Rectal smooth muscle tissue (tissue), 1 donor: Measurements from ENCODE around the gene UBA3.

ENCODE experiments used
- H3K27ac ChIP-seq: one replicate; pipeline ENCODE4 v1.7.0; 2013; ENCODE audit warnings: low read depth, low read length, inconsistent platforms
- H3K27me3 ChIP-seq: one replicate; pipeline ENCODE4 v1.7.0; 2013; ENCODE audit warnings: low read length; ENCODE audit not compliant: control insufficient read depth, insufficient read depth
- H3K36me3 ChIP-seq: one replicate; pipeline ENCODE4 v1.7.0; 2013; ENCODE audit warnings: low read length; ENCODE audit not compliant: control insufficient read depth, insufficient read depth
- H3K4me1 ChIP-seq: one replicate; pipeline ENCODE4 v1.7.0; 2013; ENCODE audit warnings: low read length; ENCODE audit not compliant: control insufficient read depth, insufficient read depth
- H3K4me3 ChIP-seq: one replicate; pipeline ENCODE4 v1.7.0; 2013; ENCODE audit warnings: low read length
- H3K9ac ChIP-seq: one replicate; pipeline ENCODE4 v1.7.0; 2013; ENCODE audit warnings: low read length

Gene UBA3

GRCh38 chr3:69095636-69096035 lies 15.5 kb upstream of the UBA3 start:
- H3K4me3 ChIP-seq = no peak overlapping the region
- no peaks in the 10 kb centered on the region for H3K27me3 ChIP-seq
- peaks cover 15% of the 10 kb centered on the region for H3K4me1 ChIP-seq
- no peak overlapping the region for H3K9ac ChIP-seq
- H3K27ac ChIP-seq = no peak overlapping the region
- peaks cover 3% of the 10 kb centered on the region for H3K36me3 ChIP-seq

- Histone ChIP-seq H3K4me3 (no peak overlapping the region), H3K9ac (no peak overlapping the region), H3K4me1 (peaks cover 19% of the 10 kb centered on the region), H3K36me3 (no peaks in the 10 kb centered on the region), H3K27me3 (no peaks in the 10 kb centered on the region), H3K27ac (peak overlapping the region; percentile 52)
These were observed 14.5 kb upstream of the UBA3 start for GRCh38 chr3:69094467-69095205.

GRCh38 chr3:69092030-69092516 lies 11.9 kb upstream of the UBA3 start:
- Histone ChIP-seq H3K4me1 (peaks cover 29% of the 10 kb centered on the region), H3K4me3 (no peak overlapping the region), H3K9ac (no peak overlapping the region)

GRCh38 chr3:69091389-69092029 lies 11.3 kb upstream of the UBA3 start:
- Histone ChIP-seq H3K36me3 (no peaks in the 10 kb centered on the region), H3K4me1 (peaks cover 29% of the 10 kb centered on the region), H3K4me3 (no peak overlapping the region), H3K27me3 (no peaks in the 10 kb centered on the region), H3K27ac (no peak overlapping the region), H3K9ac (no peak overlapping the region)

More at GRCh38 chr3:69092030-69092516, 11.9 kb upstream of the UBA3 start:
- Histone ChIP-seq H3K27ac (peak overlapping the region; percentile 16), H3K27me3 (no peaks in the 10 kb centered on the region), H3K36me3 (no peaks in the 10 kb centered on the region)

GRCh38 chr3:69090021-69090420 lies 9.9 kb upstream of the UBA3 start:
- Histone ChIP-seq H3K9ac (no peak overlapping the region), H3K27me3 (no peaks in the 10 kb centered on the region), H3K36me3 (no peaks in the 10 kb centered on the region), H3K4me3 (no peak overlapping the region), H3K27ac (no peak overlapping the region), H3K4me1 (peaks cover 29% of the 10 kb centered on the region)

- H3K36me3 ChIP-seq = no peaks in the 10 kb centered on the region
- no peak overlapping the region for H3K4me3 ChIP-seq
- no peaks in the 10 kb centered on the region for H3K27me3 ChIP-seq
- no peak overlapping the region for H3K9ac ChIP-seq
- peaks cover 23% of the 10 kb centered on the region for H3K4me1 ChIP-seq
- H3K27ac ChIP-seq = peak overlapping the region; percentile 4
These were observed 7.9 kb upstream of the UBA3 start for GRCh38 chr3:69088063-69088462.

GRCh38 chr3:69087030-69087791 lies 7.0 kb upstream of the UBA3 start:
- H3K27me3 ChIP-seq = no peaks in the 10 kb centered on the region
- peak overlapping the region; percentile 82 for H3K4me3 ChIP-seq
- no peaks in the 10 kb centered on the region for H3K36me3 ChIP-seq
- no peak overlapping the region for H3K9ac ChIP-seq
- H3K4me1 ChIP-seq = peaks cover 23% of the 10 kb centered on the region
- peak overlapping the region; percentile 42 for H3K27ac ChIP-seq

GRCh38 chr3:69085833-69086722 lies 5.9 kb upstream of the UBA3 start:
- peaks cover 20% of the 10 kb centered on the region for H3K4me1 ChIP-seq
- no peaks in the 10 kb centered on the region for H3K27me3 ChIP-seq

GRCh38 chr3:69085168-69085832 lies 5.1 kb upstream of the UBA3 start:
- Histone ChIP-seq H3K4me3 (peak overlapping the region; percentile 82), H3K4me1 (peaks cover 22% of the 10 kb centered on the region), H3K36me3 (no peaks in the 10 kb centered on the region), H3K9ac (peak overlapping the region; percentile 82), H3K27me3 (no peaks in the 10 kb centered on the region), H3K27ac (peak overlapping the region; percentile 85)

More at GRCh38 chr3:69085833-69086722, 5.9 kb upstream of the UBA3 start:
- Histone ChIP-seq H3K4me3 (peak overlapping the region; percentile 82), H3K9ac (peak overlapping the region; percentile 72), H3K27ac (peak overlapping the region; percentile 85), H3K36me3 (no peaks in the 10 kb centered on the region)

GRCh38 chr3:69084326-69085167 lies 4.4 kb upstream of the UBA3 start, which contains the start of gene ARL6IP5:
Gene ARL6IP5 (plus strand): TSS chr3:69084937. CDS start chr3:69085048, 111 bp downstream.
- Histone ChIP-seq H3K4me1 (peaks cover 17% of the 10 kb centered on the region), H3K36me3 (no peaks in the 10 kb centered on the region), H3K27ac (peak within 1 kb of the TSS; percentile 85), H3K9ac (peak within 1 kb of the TSS; percentile 82), H3K27me3 (no peaks in the 10 kb centered on the region), H3K4me3 (peak within 1 kb of the TSS; percentile 82)
